Skeletal muscle tissue (tissue), 4 donors: ENCODE measurements around the gene SYT14. TPM values are rescaled to one million over a fixed set of nuclear protein-coding genes. Genes with fewer than 3 reads are reported as not detected.
"Not testable (repeated sequence)": the region's sequence is repeated elsewhere in the genome, so short reads cannot be mapped to it uniquely, and the experiment has no call there.

Experiments
- H3K27ac ChIP-seq: one replicate; pipeline ENCODE4 v1.7.0; 2013; ENCODE audit warnings: mild to moderate bottlenecking, low read depth, low read length, inconsistent platforms
- H3K27me3 ChIP-seq, 3 donors: one replicate each; pipeline ENCODE4 v1.7.0; 2013; ENCODE audit warnings: low read length in 3 of 3; ENCODE audit not compliant: control insufficient read depth in 3 of 3, insufficient read depth in 3 of 3
- H3K36me3 ChIP-seq, 3 donors: one replicate each; pipeline ENCODE4 v1.7.0; 2013; ENCODE audit warnings: low read length in 3 of 3; ENCODE audit not compliant: control insufficient read depth in 3 of 3, insufficient read depth in 3 of 3
- H3K4me1 ChIP-seq, 3 donors: one replicate each; pipeline ENCODE4 v1.7.0; 2013; ENCODE audit warnings: low read length in 3 of 3, mild to moderate bottlenecking in 3 of 3; ENCODE audit not compliant: control insufficient read depth in 3 of 3, insufficient read depth in 3 of 3
- H3K4me3 ChIP-seq, 3 donors: one replicate each; pipeline ENCODE4 v1.7.0; 2013; ENCODE audit warnings: low read length in 3 of 3
- H3K9ac ChIP-seq, 3 donors: one replicate each; pipeline ENCODE4 v1.7.0; 2013; ENCODE audit warnings: low read length in 3 of 3, mild to moderate bottlenecking in 3 of 3, moderate library complexity in 2 of 3, low read depth in 1 of 3
- H3K9me3 ChIP-seq, 3 donors: one replicate each; pipeline ENCODE4 v1.7.0; 2013; ENCODE audit warnings: low read length in 3 of 3; ENCODE audit not compliant: control insufficient read depth in 3 of 3
- total RNA-seq: library from RNA; depleted of rRNA; stranded (reverse); fragments of >200 nt; gene quantifications from one replicate; pipeline ENCODE4 v1.2.3, GENCODE V29; 2014
- donor health status: Osteomylitis.

The SYT14 gene
- total RNA-seq, result under 0.01 TPM

DNA sequence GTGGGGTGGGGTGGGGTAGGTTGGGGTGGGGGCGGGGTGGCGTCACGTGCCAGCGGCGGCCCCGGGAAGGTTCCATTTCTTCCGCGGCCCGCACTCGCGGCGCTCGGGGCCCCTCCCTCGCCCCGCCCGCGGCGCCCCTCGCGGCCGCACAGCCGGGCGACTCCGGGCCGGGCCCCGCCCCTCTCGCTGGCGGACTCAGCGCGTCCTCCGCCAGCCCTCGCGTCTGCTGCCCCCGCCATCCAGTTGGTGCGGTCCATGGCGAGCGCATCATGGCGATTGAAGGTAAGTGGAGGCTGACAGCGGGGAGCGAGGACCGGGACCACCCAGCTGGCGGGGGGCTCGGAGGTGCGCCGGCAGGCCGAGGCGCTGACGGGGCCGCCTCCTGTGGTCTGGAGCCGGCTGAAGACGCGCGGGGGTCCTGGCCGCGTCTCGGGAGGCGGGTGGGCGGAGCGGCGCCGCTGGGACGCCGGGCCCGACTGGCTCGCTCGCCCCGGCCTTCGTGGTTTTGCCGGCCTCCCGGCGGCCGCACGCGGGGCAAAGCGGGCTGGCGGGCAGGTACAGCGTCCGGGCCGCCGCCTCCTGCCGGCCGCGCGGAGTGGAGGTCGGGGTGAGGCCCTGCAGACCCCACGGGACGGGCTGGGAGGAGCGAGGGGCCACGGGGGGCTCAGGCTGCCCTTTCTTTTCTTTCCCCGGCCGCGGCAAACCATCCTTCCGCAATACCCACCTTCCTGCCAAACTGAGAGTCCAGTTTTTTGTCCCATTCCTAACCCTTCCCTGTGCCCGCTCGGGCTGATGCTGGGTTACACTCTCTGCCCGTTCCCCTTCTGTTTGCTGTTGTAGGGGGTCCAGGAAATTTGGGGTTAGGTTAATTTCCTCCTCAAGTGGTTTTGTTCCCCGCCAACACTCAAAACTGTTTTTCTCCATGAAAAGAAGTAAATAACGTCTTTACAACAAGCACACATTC, at the start of gene SYT14:
Gene SYT14, plus strand, starts transcription at position 222 of the 964 bp plus-strand sequence. Its CDS starts 48 bp downstream, at position 270.
- H3K9ac ChIP-seq, result no peak within 1 kb of the TSS
- peaks cover 5 to 34% (median 22%) of the 10 kb centered on the region in 3 donors for H3K27me3 ChIP-seq
- no peaks in the 10 kb centered on the region for H3K9me3 ChIP-seq
- no peaks in the 10 kb centered on the region for H3K4me1 ChIP-seq
- no peaks in the 10 kb centered on the region for H3K36me3 ChIP-seq
- no peak within 1 kb of the TSS for H3K4me3 ChIP-seq
- no peak within 1 kb of the TSS for H3K27ac ChIP-seq

DNA sequence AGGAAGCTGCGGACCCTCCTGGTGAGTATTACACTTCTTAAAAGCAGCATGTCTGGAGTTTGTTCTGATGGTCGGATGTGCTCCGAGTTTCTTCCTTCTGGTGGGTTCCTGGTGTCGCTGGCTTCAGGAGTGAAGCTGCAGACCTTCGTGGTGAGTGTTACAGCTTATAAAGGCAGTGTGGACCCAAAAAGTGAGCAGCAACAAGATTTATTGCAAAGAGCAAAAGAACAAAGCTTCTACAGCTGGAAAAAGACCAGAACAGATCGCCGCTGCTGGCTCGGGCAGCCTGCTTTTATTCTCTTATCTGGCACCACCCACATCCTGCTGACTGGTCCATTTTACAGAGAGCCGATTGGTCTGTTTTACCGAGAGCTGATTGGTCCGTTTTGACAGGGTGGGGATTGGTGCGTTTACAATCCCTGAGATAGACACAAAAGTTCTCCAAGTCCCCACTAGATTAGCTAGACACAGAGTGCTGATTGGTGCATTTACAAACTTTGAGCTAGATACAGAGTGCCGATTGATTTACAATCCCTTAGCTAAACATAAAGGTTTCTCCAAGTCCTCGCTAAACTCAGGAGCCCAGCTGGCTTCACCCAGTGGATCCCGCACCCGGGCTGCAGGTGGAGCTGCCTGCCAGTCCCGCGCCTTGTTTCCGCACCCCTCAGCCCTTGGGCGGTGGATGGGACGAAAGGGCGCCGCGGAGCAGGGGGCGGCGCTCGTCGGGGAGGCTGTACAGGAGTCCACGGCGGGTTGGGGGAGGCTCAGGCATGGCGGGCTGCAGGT, 49.5 kb upstream of the SYT14 start:
- not testable (repeated sequence) for H3K9ac ChIP-seq, H3K36me3 ChIP-seq, H3K4me3 ChIP-seq, H3K27ac ChIP-seq, H3K9me3 ChIP-seq, H3K4me1 ChIP-seq, H3K27me3 ChIP-seq

DNA sequence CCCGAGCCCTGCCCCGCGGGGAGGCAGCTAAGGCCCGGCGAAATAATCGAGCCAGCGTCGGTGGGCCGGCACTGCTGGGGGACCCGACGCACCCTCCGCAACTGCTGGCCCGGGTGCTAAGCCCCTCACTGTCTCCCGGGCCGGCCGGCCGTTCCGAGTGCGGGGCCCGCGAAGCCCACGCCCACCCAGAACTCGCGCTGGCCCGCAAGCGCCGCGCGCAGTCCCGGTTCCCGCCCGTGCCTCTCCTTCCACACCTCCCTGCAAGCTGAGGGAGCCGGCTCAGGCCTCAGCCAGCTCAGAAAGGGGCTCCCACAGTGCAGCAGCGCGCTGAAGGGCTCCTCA, 49.0 kb upstream of the SYT14 start:
- no peaks in the 10 kb centered on the region for H3K4me1 ChIP-seq
- H3K27me3 ChIP-seq, result peaks cover 0 to 6% (median 2%) of the 10 kb centered on the region in 3 donors
- no peak overlapping the region for H3K9ac ChIP-seq
- H3K4me3 ChIP-seq, result no peak overlapping the region
- peaks cover 0 to 5% (median 0%) of the 10 kb centered on the region in 3 donors for H3K9me3 ChIP-seq
- H3K36me3 ChIP-seq, result no peaks in the 10 kb centered on the region
- no peak overlapping the region for H3K27ac ChIP-seq

DNA sequence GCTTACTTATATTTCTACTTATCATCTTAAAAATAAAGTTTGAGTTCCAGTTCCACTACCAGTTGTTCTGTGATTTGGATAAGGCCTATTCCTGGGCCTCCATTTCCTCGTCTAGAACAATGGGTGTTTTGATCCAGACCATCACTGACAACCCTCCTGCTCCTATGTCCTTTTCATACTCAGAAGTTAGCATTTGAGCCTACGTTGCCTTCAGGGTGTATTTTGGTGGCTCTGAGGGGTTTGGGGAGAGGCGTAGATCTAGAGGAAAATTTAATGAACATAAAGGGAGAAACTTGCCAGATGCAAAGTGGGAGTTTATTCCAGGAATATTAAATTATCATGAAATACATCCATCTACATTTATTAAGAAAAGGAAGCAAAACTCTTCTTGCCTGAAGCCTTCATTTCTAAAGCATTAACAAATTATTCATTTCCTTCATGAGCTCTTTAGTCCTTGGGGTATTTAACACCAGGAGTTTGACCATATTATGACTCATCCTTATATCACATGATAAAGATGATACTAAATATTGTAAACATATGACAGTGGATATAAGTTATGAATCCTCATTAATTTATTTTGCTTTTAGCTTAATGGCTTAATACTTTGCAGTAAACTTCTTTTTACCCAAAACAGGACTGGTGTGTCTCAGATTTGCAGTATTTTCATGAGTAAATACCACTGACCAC, 47.2 kb upstream of the SYT14 start:
- Histone ChIP-seq H3K4me1 (no peaks in the 10 kb centered on the region), H3K27ac (no peak overlapping the region), H3K9me3 (peaks cover 0 to 5% (median 0%) of the 10 kb centered on the region in 3 donors), H3K36me3 (no peaks in the 10 kb centered on the region), H3K9ac (no peak overlapping the region), H3K27me3 (peaks cover 0 to 6% (median 2%) of the 10 kb centered on the region in 3 donors), H3K4me3 (no peak overlapping the region)

DNA sequence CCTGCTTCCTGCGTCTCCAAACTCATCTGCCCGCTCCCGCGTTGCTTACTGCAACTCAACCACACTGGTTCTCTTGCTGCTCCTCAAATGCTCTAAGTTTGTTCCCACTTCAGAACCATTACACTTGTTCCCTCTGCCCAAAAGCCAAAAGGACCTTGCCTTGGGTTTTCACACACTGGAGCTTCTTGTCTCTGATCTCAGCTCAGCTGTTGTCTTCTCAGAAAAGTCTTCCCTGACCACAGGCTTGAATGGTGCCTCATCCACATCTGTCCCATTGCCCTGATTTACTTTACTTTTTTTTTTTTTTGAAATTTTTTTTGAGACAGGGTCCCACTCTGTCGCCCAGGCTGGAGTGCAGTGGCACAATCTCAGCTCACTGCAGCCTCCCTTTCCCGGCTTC, 44.3 kb upstream of the SYT14 start:
- H3K9ac ChIP-seq, result no peak overlapping the region
- no peaks in the 10 kb centered on the region for H3K36me3 ChIP-seq
- no peak overlapping the region for H3K4me3 ChIP-seq
- H3K27me3 ChIP-seq, result no peaks in the 10 kb centered on the region
- no peaks in the 10 kb centered on the region for H3K4me1 ChIP-seq
- peaks cover 0 to 5% (median 0%) of the 10 kb centered on the region in 3 donors for H3K9me3 ChIP-seq
- H3K27ac ChIP-seq, result no peak overlapping the region

DNA sequence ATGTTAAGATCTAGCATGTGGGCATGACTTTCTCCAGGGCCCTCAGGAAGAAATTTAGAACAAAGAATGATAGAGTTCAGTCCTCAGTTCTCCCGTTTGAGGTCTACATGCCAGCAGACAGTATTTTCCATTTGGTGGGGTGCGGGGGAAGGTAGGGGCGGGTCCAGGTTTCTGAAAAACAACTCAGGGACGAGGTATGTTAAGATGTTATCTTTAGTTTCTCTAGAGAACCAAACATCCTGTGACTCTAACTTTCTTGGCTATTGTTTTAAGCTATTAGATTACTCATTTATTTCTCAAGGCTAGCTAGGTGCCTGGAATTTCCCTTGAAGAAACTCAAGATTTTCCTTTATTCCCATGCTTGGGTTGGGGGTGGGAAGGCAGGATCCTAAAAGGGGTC, 42.3 kb upstream of the SYT14 start:
- Histone ChIP-seq H3K36me3 (no peaks in the 10 kb centered on the region), H3K4me1 (no peaks in the 10 kb centered on the region), H3K27me3 (no peaks in the 10 kb centered on the region), H3K9ac (no peak overlapping the region), H3K27ac (no peak overlapping the region), H3K4me3 (no peak overlapping the region), H3K9me3 (peaks cover 0 to 5% (median 0%) of the 10 kb centered on the region in 3 donors)

DNA sequence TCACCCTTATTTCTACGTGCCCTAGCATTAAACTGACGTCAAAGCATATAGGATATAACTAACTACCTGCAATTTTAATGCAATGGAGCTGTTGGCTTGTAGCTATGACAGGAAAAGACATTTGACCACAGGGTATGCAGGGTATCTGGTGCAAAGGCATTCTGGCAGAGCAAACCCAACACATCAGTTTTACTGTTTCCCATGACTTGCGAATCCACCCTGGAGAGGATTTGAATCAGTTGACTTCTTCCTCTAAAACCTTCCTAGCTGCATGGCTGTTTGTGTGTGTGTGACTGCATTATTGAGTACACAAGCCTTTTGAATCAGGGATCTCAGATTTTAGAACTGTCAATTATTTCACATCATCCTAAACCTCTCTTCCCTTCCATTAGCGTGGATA, 41.7 kb upstream of the SYT14 start:
- Histone ChIP-seq H3K36me3 (no peaks in the 10 kb centered on the region), H3K4me1 (no peaks in the 10 kb centered on the region), H3K27ac (no peak overlapping the region), H3K4me3 (no peak overlapping the region), H3K9ac (no peak overlapping the region), H3K9me3 (peaks cover 0 to 4% (median 0%) of the 10 kb centered on the region in 3 donors), H3K27me3 (no peaks in the 10 kb centered on the region)

DNA sequence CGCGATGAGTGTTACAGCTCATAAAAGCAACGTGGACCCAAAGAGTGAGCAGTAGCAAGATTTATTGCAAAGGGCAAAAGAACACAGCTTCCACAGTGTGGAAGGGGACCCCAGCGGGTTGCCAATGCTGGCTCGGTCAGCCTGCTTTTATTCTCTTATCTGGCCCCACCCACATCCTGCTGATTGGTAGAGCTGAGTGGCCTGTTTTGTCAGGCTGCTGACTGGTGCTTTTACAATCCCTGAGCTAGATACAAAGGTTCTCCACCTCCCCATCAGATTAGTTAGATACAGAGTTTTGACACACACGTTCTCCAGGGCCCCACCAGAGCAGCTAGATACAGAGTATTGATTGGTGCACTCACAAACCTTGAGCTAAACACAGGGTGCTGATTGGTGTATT, 39.7 kb upstream of the SYT14 start:
- not testable (repeated sequence) for H3K36me3 ChIP-seq

DNA sequence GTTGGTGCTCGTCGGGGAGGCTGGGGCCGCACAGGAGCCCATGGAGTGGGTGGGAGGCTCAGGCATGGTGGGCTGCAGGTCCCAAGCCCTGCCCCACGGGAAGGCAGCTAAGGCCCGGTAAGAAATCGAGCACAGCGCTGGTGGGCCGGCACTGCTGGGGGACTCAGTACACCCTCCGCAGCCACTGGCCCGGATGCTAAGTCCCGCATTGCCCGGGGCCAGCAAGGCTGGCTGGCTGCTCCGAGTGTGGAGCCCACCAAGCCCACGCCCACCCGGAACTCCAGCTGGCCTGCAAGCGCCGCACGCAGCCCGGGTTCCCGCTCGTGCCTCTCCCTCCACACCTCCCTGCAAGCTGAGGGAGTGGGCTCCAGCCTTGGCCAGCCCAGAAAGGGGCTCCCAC, 39.2 kb upstream of the SYT14 start:
- not testable (repeated sequence) for H3K4me1 ChIP-seq, H3K9me3 ChIP-seq, H3K27ac ChIP-seq, H3K4me3 ChIP-seq, H3K36me3 ChIP-seq, H3K9ac ChIP-seq, H3K27me3 ChIP-seq

More for the DNA sequence above, 39.7 kb upstream of the SYT14 start:
- H3K9ac ChIP-seq, H3K27me3 ChIP-seq, H3K4me1 ChIP-seq, H3K4me3 ChIP-seq, H3K9me3 ChIP-seq, H3K27ac ChIP-seq: not testable (repeated sequence)
